GM19395 (cell line): ENCODE data around the gene GALM.
"Not testable (repeated sequence)": the region's sequence is repeated elsewhere in the genome, so short reads cannot be mapped to it uniquely, and the experiment has no call there.

Experiments
- ATAC-seq: cut with Tn5 transposase; IDR thresholded peaks from one replicate; pipeline ENCODE4 v1.9.1; 2021; ENCODE audit warnings: mild to moderate bottlenecking, moderate library complexity; ENCODE audit not compliant: unreplicated experiment

The GALM gene

DNA sequence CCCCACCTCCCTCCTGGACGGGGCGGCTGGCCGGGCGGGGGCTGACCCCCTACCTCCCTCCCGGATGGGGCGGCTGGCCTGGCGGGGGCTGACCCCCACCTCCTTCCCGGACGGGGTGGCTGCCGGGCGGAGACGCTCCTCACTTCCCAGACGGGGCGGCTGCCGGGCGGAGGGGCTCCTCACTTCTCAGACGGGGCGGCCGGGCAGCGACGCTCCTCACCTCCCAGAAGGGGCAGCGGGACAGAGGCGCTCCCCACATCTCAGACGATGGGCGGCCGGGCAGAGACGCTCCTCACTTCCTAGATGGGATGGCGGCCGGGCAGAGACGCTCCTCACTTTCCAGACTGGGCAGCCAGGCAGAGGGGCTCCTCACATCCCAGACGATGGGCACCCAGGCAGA is 90.0 kb downstream of the GALM start:
- ATAC-seq, result not testable (repeated sequence)

DNA sequence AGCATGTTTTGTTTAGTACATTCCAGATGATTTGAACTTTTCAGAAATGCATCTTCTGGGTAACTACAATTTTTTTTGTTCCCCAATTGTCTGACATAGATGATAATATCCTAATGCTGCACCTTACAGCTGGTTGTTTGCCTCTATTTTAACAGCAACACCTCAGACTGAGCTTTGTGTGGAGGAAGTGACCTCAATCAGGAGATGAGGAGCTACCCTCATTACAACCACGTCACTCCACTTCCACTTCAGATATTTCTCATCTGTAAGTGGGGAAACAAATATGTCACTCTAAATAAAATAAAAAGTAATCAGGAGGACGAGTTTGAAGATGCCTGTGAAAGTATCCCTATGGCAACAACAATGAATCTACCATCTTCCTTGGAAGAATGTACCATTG is 97.3 kb downstream of the GALM start:
- ATAC-seq, result no peak

DNA sequence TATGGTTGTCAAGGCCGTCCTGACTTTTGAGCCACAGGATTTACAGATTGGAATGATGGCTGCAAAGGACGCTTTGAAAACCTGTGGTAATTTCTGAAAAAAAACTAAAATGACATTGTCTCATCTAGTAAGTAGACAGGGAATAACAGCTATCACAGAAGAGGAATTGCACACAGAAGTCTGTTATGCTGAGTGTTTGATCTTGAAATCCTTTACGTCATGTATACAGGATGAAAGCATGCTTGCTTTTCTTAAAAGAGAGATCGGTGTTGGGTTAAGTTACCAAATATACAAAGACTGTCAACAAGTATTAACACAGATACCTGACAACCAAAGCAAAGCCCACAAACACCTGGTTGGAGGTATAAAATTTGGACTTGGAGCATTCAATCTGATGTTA is 97.8 kb downstream of the GALM start:
- no peak for ATAC-seq

DNA sequence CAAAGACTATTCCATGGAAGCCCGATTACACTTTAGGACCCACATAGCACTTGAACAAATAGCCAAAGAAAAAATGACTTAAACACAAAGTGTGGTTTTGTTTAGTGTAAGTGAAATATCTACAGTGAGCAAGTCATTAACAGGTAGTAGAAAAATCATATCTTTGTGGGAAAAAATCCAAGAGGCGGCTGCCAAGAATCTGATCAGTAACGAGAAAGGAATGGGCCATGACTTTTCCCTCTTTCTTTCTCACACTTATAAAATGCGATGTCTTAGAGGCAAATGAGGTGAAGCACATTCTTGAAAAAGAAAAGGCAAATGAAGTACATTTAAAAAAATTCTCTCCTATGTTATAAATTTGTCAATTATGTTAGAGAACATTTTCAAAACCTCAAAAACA is 99.2 kb downstream of the GALM start:
- ATAC-seq, result no peak

DNA sequence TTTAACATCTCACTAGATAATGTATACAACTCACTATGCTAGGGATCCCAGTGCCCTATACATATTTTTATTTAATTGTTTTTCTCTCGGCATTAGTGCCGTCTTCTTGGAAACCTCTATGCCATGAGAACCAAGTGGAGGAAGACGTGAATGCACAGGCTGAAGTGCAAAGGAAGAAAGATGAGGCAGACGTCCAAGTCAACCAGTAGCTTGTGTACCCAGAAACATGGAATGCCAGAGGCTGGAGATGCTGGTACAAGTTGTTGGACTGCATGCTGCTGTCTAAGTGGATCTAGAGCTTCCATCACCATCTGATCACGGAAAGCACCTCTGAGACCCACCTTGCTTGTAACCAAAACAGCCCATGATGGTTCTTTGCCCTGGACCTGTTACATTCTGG is 99.6 kb downstream of the GALM start:
- no peak for ATAC-seq

DNA sequence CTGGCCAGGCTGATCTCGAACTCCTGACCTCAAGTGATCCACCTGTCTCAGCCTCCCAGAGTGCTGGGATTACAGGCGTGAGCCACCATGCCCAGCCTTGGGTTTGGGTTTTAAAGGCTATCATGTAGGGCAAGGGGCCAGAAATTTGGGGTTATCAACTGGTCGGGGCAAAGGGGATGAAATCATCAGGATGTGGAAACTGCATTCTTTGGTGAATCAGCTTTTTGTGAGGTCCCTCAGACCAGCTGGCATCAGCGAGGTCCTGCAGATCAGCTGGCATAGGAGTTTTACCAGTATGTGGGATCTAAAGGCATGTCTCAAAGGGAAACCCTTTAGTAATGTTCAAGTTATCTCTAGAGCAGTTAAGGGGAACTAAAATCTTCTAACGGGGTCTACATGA is 105.7 kb downstream of the GALM start:
- no peak for ATAC-seq

DNA sequence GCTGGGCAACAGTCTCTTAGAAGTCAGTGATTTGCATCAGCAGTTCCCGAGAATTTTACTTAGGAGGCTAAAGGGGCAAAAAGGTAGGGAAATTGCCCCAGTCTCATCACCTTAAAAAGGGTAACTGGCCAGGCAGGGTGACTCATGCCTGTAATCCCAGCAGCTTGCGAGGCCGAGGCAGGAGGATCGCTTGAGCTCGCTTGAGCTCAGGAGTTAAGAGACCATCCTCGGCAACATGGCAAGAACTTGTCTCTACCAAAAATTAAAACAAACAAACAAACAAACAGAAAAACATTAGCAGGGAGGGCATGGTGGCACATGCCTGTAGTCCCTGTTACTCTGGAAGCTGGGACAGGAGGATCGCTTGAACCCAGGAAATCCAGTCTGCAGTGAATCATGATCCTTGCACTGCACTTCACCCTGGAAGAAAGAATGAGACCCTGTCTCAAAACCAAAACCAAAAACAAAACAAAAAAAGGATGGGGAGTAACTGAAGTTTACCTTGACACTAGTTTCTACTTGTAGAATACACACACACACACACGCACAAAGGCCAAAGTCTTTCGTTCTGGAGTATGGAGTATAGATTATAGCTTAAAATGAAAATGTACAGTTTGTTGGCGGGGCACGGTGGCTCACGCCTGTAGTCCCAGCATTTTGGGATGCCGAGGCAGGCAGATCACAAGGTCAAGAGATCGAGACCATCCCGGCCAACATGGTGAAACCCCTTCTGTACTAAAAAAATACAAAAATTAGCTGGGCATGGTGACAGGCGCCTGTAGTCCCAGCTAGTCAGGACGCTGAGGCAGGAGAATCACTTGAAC is 109.4 kb downstream of the GALM start:
- ATAC-seq, result no peak

DNA sequence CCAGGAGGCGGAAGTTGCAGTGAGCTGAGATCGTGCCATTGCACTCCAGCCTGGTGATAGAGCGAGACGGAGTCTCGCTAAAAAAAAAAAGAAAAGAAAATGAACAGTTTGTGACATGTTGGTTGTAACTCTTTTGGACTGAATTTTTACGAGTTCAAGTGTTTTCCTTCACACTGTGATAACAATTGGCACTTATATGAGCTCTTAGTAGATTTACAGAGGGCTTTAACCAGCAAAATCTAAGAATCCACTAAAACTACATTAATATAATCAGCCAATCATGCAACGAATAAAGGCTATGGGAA is 110.0 kb downstream of the GALM start:
- ATAC-seq, result no peak

DNA sequence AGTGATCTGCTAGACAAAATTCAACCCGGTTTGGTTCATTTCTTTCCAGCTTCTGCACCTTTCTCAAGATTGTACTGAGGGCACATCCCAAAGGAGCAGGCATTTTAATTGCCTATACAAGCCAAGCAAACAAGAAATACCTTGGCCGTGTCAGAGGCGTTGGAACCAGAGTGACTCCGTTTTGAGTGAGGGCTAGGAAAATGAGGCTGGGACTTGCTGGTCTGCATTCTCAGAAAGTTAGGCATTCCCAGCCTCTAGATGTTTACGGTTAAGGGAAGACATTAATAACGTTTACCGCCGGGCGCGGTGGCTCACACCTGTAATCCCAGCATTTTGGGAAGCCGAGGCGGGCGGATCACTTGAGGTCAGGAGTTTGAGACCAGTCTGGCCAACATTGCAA is 110.6 kb downstream of the GALM start:
- ATAC-seq, result no peak

DNA sequence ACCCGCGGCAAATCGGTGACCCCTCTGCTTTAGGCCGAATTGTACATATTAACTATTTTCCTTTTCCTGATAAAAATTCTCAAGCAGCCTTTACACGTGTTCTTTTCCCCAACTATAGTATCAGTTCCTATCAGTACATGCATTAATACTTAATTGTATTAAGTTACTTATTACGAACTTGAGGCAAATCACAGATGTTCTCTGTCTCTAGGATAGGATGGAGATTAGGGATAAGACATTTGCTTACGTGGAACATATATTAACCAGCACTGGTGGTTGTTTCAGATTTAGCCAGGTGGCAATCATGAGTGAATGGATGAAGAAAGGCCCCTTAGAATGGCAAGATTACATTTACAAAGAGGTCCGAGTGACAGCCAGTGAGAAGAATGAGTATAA is 112.8 kb downstream of the GALM start:
- ATAC-seq, result no peak

DNA sequence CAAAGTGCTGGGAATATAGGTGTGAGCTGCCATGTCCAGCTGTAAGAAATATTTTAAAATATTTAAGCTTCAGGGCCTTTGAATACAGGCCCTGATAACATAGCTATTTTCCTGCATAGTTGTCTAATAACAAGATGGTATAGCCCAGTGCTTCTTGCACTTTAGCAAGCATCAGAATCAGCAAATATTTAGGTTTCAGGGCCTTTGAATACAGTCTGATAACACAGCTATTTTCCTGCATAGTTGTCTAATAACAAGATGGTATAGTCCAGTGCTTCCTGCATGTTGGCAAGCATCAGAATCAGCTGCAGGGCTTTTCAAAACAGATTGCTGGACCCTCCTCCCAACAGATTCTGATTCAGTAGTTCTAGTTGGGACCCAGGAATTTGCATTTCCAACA is 117.7 kb downstream of the GALM start:
- no peak for ATAC-seq
